CD8-positive, alpha-beta memory T cell (primary cell): ENCODE results near the gene CEMP1. TPM values are rescaled to one million over a fixed set of nuclear protein-coding genes. Genes with fewer than 3 reads are reported as not detected.

Experiments used
- polyA plus RNA-seq: library from polyadenylated mRNA; unstranded; fragments of 300-500 nt; fragmentation: Illumina TruSeq; gene quantifications from one replicate; pipeline ENCODE4 v1.2.3, GENCODE V29; 2021
- total RNA-seq, 2 experiments: library from RNA; stranded (reverse); gene quantifications; one replicate each; pipeline ENCODE4 v1.2.3, GENCODE V29; 2021

Gene CEMP1
- total and polyA plus RNA-seq, 3 experiments from 2014 or later = 0.16 to 3.3 TPM; not detected in 1

Other genes starting within 250 kb of the CEMP1 start
- 1 to 10 TPM; 7.0 to 7.9 TPM for gene ABCA3, start 190.7 kb downstream of the CEMP1 start, total RNA-seq
- gene ABCA3, start 190.7 kb downstream of the CEMP1 start, polyA plus RNA-seq = 4.1 TPM
- gene CCNF, start 102.0 kb downstream of the CEMP1 start, total RNA-seq = 10 to 100 TPM; 30.5 to 30.8 TPM
- 2.6 TPM for gene CCNF, start 102.0 kb downstream of the CEMP1 start, polyA plus RNA-seq
- 10 to 100 TPM; 32.1 to 34.2 TPM for gene TEDC2, start 71.3 kb downstream of the CEMP1 start, total RNA-seq
- gene TEDC2, start 71.3 kb downstream of the CEMP1 start, polyA plus RNA-seq = 0.56 TPM
- gene NTN3, start 60.1 kb downstream of the CEMP1 start, total RNA-seq = not detected
- gene NTN3, start 60.1 kb downstream of the CEMP1 start, polyA plus RNA-seq = not detected
- 10 to 100 TPM; 28.3 to 32.7 TPM for gene TBC1D24, start 56.3 kb downstream of the CEMP1 start, total RNA-seq
- gene TBC1D24, start 56.3 kb downstream of the CEMP1 start, polyA plus RNA-seq = 3.5 TPM
- 100 to 1,000 TPM; 154 to 157 TPM for gene ATP6V0C, start 17.5 kb downstream of the CEMP1 start, total RNA-seq
- gene ATP6V0C, start 17.5 kb downstream of the CEMP1 start, polyA plus RNA-seq = 101 TPM
- 10 to 100 TPM; 34.1 to 35.5 TPM for gene AMDHD2, start 11.0 kb downstream of the CEMP1 start, total RNA-seq
- 21.2 TPM for gene AMDHD2, start 11.0 kb downstream of the CEMP1 start, polyA plus RNA-seq
- gene PDPK1, start 6.6 kb upstream of the CEMP1 start, total RNA-seq = 10 to 100 TPM; 56.8 to 58.5 TPM
- 46.2 TPM for gene PDPK1, start 6.6 kb upstream of the CEMP1 start, polyA plus RNA-seq
- 10 to 100 TPM; 49.7 to 50.5 TPM for gene KCTD5, start 151.1 kb upstream of the CEMP1 start, total RNA-seq
- gene KCTD5, start 151.1 kb upstream of the CEMP1 start, polyA plus RNA-seq = 21.2 TPM
- 1 to 10 TPM; 1.3 to 1.6 TPM for gene PRSS27, start 188.8 kb upstream of the CEMP1 start, total RNA-seq
- gene PRSS27, start 188.8 kb upstream of the CEMP1 start, polyA plus RNA-seq = not detected
- 100 to 1,000 TPM; 517 to 529 TPM for gene SRRM2, start 221.2 kb upstream of the CEMP1 start, total RNA-seq
- 130 TPM for gene SRRM2, start 221.2 kb upstream of the CEMP1 start, polyA plus RNA-seq
- gene ELOB, start 245.9 kb upstream of the CEMP1 start, total RNA-seq = 100 to 1,000 TPM; 322 to 338 TPM
- 274 TPM for gene ELOB, start 245.9 kb upstream of the CEMP1 start, polyA plus RNA-seq